GM12878 (cell line): ENCODE measurements around the gene MAST1. TPM values are rescaled to one million over a fixed set of nuclear protein-coding genes. Genes with fewer than 3 reads are reported as not detected.

Experiments used
- BCL11A ChIP-seq: IDR thresholded peaks from 2 replicates; pipeline ENCODE4 v1.6.1; 2011; ENCODE audit warnings: low read depth, low read length
- CHD1 ChIP-seq: IDR thresholded peaks from 2 replicates; pipeline ENCODE4 v1.6.1; 2012; ENCODE audit warnings: low read depth, low read length, improper control_type of control experiment
- GABPA ChIP-seq: IDR thresholded peaks from 2 replicates; pipeline ENCODE4 v1.6.1; 2014; ENCODE audit warnings: antibody characterized with exemption, low read depth, mild to moderate bottlenecking, inconsistent platforms
- IKZF2 ChIP-seq, 2 experiments: fragments of 450-650 bp; IDR thresholded peaks; 2 replicates each; pipeline ENCODE4 v1.6.1; 2017; ENCODE audit warnings: mild to moderate bottlenecking in 2 of 2, moderate library complexity in 2 of 2
- NR2C1 ChIP-seq: fragments of 450-650 bp; IDR thresholded peaks from 2 replicates; pipeline ENCODE4 v1.6.1; 2017; ENCODE audit warnings: antibody characterized with exemption, mild to moderate bottlenecking, moderate library complexity
- PML ChIP-seq: IDR thresholded peaks from 2 replicates; pipeline ENCODE4 v1.6.1; 2012; ENCODE audit warnings: low read length, inconsistent platforms
- SP1 ChIP-seq: IDR thresholded peaks from one replicate; pipeline ENCODE4 v1.6.1; 2011; ENCODE audit warnings: low read depth, low read length
- TCF7 ChIP-seq: IDR thresholded peaks from 2 replicates; pipeline ENCODE4 v1.6.1; 2014; ENCODE audit warnings: antibody characterized with exemption, borderline replicate concordance
- USF1 ChIP-seq: IDR thresholded peaks from 2 replicates; pipeline ENCODE4 v1.6.1; 2011; ENCODE audit warnings: borderline replicate concordance, low read depth, mild to moderate bottlenecking, moderate library complexity, mixed read lengths, low read length; ENCODE audit not compliant: insufficient read depth; ENCODE audit errors: extremely low read length
- ZBTB11 ChIP-seq: fragments of 450-650 bp; formaldehyde crosslinking; IDR thresholded peaks from 2 replicates; pipeline ENCODE4 v1.5.0; 2022; ENCODE audit warnings: mild to moderate bottlenecking, missing genetic modification characterization
- polyA plus RNA-seq, 11 experiments: library from polyadenylated mRNA; depleted of rRNA in 4 of 11; unstranded in 6 of 11; stranded (reverse) in 5 of 11; fragments of >200 nt; fragmentation: Nextera tagmentation in 4 of 11; fragmentation: Illumina TruSeq in 1 of 11; extraction: Ambion mirVana in 4 of 11; extraction: Trizol in 1 of 11; gene quantifications; 1 replicate in 1 of 11; 2 replicates in 10 of 11; pipeline versions ENCODE4 v1.2.1 to v1.2.3, GENCODE V29; 2011 to 2016; ENCODE audit warnings: inconsistent platforms in 2 of 11, missing spikeins in 2 of 11, low read depth in 1 of 11
- total RNA-seq, 4 experiments: library from RNA; depleted of rRNA in 3 of 4; stranded (reverse); fragments of >200 nt in 3 of 4; fragmentation: Illumina TruSeq in 1 of 4; extraction: Trizol in 1 of 4; gene quantifications; 2 replicates each; pipeline versions ENCODE4 v1.2.1 to v1.2.3, GENCODE V29; 2013 to 2021
- TF ChIP-seq, protein P1 (sequence below): fragments of 450-650 bp; IDR thresholded peaks from 2 replicates; pipeline ENCODE4 v1.6.1; 2017; ENCODE audit warnings: mild to moderate bottlenecking, moderate library complexity
- TF ChIP-seq, protein P2 (sequence below): fragments of 450-650 bp; IDR thresholded peaks from 2 replicates; pipeline ENCODE4 v1.6.1; 2016; ENCODE audit warnings: mild to moderate bottlenecking
- TF ChIP-seq, protein P3 (sequence below), 3 experiments: IDR thresholded peaks in 2 of 3; conservative IDR thresholded peaks in 1 of 3; 2 replicates each; pipeline ENCODE4 v1.5.1; 2011; ENCODE audit warnings: low read depth in 3 of 3, low read length in 3 of 3, mild to moderate bottlenecking in 3 of 3, control low read depth in 2 of 3, moderate library complexity in 2 of 3, inconsistent platforms in 1 of 3, mixed read lengths in 1 of 3; ENCODE audit not compliant: control insufficient read depth in 2 of 3, insufficient read depth in 1 of 3; ENCODE audit errors: extremely low read depth in 1 of 3
- TF ChIP-seq, protein P4 (sequence below): IDR thresholded peaks from 2 replicates; pipeline ENCODE4 v1.6.1; 2012; ENCODE audit warnings: mild to moderate bottlenecking, low read depth, low read length

MAST1 gene
- total and polyA plus RNA-seq, 10 of the 15 experiments (the other 5 are each of a cell fraction or from before 2014, with no cell fraction given) = 0.08 to 0.79 (median 0.44) TPM; not detected in 1

- TF ChIP-seq, protein P1, sequence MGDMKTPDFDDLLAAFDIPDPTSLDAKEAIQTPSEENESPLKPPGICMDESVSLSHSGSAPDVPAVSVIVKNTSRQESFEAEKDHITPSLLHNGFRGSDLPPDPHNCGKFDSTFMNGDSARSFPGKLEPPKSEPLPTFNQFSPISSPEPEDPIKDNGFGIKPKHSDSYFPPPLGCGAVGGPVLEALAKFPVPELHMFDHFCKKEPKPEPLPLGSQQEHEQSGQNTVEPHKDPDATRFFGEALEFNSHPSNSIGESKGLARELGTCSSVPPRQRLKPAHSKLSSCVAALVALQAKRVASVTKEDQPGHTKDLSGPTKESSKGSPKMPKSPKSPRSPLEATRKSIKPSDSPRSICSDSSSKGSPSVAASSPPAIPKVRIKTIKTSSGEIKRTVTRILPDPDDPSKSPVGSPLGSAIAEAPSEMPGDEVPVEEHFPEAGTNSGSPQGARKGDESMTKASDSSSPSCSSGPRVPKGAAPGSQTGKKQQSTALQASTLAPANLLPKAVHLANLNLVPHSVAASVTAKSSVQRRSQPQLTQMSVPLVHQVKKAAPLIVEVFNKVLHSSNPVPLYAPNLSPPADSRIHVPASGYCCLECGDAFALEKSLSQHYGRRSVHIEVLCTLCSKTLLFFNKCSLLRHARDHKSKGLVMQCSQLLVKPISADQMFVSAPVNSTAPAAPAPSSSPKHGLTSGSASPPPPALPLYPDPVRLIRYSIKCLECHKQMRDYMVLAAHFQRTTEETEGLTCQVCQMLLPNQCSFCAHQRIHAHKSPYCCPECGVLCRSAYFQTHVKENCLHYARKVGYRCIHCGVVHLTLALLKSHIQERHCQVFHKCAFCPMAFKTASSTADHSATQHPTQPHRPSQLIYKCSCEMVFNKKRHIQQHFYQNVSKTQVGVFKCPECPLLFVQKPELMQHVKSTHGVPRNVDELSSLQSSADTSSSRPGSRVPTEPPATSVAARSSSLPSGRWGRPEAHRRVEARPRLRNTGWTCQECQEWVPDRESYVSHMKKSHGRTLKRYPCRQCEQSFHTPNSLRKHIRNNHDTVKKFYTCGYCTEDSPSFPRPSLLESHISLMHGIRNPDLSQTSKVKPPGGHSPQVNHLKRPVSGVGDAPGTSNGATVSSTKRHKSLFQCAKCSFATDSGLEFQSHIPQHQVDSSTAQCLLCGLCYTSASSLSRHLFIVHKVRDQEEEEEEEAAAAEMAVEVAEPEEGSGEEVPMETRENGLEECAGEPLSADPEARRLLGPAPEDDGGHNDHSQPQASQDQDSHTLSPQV = peak; percentile 82
- TF ChIP-seq, protein P2, sequence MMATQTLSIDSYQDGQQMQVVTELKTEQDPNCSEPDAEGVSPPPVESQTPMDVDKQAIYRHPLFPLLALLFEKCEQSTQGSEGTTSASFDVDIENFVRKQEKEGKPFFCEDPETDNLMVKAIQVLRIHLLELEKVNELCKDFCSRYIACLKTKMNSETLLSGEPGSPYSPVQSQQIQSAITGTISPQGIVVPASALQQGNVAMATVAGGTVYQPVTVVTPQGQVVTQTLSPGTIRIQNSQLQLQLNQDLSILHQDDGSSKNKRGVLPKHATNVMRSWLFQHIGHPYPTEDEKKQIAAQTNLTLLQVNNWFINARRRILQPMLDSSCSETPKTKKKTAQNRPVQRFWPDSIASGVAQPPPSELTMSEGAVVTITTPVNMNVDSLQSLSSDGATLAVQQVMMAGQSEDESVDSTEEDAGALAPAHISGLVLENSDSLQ = 0 out of 2 replicates have a peak, but pooled peaks have one; percentile 36
- TF ChIP-seq USF1 = no peak
- no peak for TF ChIP-seq ZBTB11
- peak; percentile 60 for TF ChIP-seq SP1
- TF ChIP-seq NR2C1 = peak; percentile 54; the same call in 1 of the 2 replicates
- TF ChIP-seq IKZF2 (IDR thresholded peaks at IDR 0.05) = peak; percentile 89 to 92; a peak in 3 of 4 replicates
- TF ChIP-seq PML = no peak
- TF ChIP-seq BCL11A = peak; percentile 51
- TF ChIP-seq, protein P3, sequence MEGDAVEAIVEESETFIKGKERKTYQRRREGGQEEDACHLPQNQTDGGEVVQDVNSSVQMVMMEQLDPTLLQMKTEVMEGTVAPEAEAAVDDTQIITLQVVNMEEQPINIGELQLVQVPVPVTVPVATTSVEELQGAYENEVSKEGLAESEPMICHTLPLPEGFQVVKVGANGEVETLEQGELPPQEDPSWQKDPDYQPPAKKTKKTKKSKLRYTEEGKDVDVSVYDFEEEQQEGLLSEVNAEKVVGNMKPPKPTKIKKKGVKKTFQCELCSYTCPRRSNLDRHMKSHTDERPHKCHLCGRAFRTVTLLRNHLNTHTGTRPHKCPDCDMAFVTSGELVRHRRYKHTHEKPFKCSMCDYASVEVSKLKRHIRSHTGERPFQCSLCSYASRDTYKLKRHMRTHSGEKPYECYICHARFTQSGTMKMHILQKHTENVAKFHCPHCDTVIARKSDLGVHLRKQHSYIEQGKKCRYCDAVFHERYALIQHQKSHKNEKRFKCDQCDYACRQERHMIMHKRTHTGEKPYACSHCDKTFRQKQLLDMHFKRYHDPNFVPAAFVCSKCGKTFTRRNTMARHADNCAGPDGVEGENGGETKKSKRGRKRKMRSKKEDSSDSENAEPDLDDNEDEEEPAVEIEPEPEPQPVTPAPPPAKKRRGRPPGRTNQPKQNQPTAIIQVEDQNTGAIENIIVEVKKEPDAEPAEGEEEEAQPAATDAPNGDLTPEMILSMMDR (IDR thresholded peaks at IDR 0.05 in 2 of 3, conservative IDR thresholded peaks at IDR 0.05 in 1 of 3; ENCODE audit: control insufficient read depth in 2 of 3, extremely low read depth in 1 of 3, insufficient read depth in 1 of 3, low read depth in 3 of 3, low read length in 3 of 3) = no peak
- TF ChIP-seq, protein P4, sequence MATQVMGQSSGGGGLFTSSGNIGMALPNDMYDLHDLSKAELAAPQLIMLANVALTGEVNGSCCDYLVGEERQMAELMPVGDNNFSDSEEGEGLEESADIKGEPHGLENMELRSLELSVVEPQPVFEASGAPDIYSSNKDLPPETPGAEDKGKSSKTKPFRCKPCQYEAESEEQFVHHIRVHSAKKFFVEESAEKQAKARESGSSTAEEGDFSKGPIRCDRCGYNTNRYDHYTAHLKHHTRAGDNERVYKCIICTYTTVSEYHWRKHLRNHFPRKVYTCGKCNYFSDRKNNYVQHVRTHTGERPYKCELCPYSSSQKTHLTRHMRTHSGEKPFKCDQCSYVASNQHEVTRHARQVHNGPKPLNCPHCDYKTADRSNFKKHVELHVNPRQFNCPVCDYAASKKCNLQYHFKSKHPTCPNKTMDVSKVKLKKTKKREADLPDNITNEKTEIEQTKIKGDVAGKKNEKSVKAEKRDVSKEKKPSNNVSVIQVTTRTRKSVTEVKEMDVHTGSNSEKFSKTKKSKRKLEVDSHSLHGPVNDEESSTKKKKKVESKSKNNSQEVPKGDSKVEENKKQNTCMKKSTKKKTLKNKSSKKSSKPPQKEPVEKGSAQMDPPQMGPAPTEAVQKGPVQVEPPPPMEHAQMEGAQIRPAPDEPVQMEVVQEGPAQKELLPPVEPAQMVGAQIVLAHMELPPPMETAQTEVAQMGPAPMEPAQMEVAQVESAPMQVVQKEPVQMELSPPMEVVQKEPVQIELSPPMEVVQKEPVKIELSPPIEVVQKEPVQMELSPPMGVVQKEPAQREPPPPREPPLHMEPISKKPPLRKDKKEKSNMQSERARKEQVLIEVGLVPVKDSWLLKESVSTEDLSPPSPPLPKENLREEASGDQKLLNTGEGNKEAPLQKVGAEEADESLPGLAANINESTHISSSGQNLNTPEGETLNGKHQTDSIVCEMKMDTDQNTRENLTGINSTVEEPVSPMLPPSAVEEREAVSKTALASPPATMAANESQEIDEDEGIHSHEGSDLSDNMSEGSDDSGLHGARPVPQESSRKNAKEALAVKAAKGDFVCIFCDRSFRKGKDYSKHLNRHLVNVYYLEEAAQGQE = peak; percentile 6; the same call in 1 of the 2 replicates
- no peak for TF ChIP-seq TCF7
- TF ChIP-seq GABPA = no peak
- TF ChIP-seq CHD1 = no peak
Observed at GRCh38 chr19:12788682-12789097, 49.6 kb upstream of the MAST1 start (continued).
